ENCODE measurements around the gene CEP112.

Gene CEP112

GRCh38 chr17:65799454-65799853 is 392.5 kb downstream of the CEP112 start:
- Mint-ChIP-seq H3K4me1 (no peaks in the 10 kb centered on the region), H3K27me3 (ENCODE audit: low read depth) (no peaks in the 10 kb centered on the region), H3K4me3 (no peak overlapping the region), H3K9me3 (peaks cover 29% of the 10 kb centered on the region), H3K36me3 (ENCODE audit: low read depth) (peaks cover 25% of the 10 kb centered on the region), H3K27ac (no peak overlapping the region)
- TF ChIP-seq CTCF (IDR thresholded peaks at IDR 0.05; ENCODE audit: unreplicated experiment in 3 of 3) = no peak

- TF ChIP-seq CTCF (IDR thresholded peaks at IDR 0.05; ENCODE audit: unreplicated experiment in 3 of 3) = no peak
- peaks cover 23% of the 10 kb centered on the region for H3K36me3 Mint-ChIP-seq (ENCODE audit: low read depth)
- H3K27me3 Mint-ChIP-seq (ENCODE audit: low read depth) = no peaks in the 10 kb centered on the region
- peaks cover 24% of the 10 kb centered on the region for H3K9me3 Mint-ChIP-seq
- H3K4me3 Mint-ChIP-seq = no peak overlapping the region
- H3K4me1 Mint-ChIP-seq = no peaks in the 10 kb centered on the region
- H3K27ac Mint-ChIP-seq = no peak overlapping the region
Observed at GRCh38 chr17:65797809-65798208, 394.1 kb downstream of the CEP112 start.

GRCh38 chr17:65797101-65797500 is 394.8 kb downstream of the CEP112 start:
- no peak for TF ChIP-seq CTCF (IDR thresholded peaks at IDR 0.05; ENCODE audit: unreplicated experiment in 3 of 3)
- H3K9me3 Mint-ChIP-seq = peaks cover 17% of the 10 kb centered on the region
- no peak overlapping the region for H3K4me3 Mint-ChIP-seq
- peaks cover 4% of the 10 kb centered on the region for H3K4me1 Mint-ChIP-seq
- peaks cover 16% of the 10 kb centered on the region for H3K36me3 Mint-ChIP-seq (ENCODE audit: low read depth)
- H3K27ac Mint-ChIP-seq = no peak overlapping the region
- no peaks in the 10 kb centered on the region for H3K27me3 Mint-ChIP-seq (ENCODE audit: low read depth)

- Mint-ChIP-seq H3K27me3 (ENCODE audit: low read depth) (no peaks in the 10 kb centered on the region), H3K36me3 (ENCODE audit: low read depth) (peaks cover 4% of the 10 kb centered on the region), H3K4me3 (no peak overlapping the region), H3K4me1 (peaks cover 17% of the 10 kb centered on the region), H3K9me3 (peaks cover 5% of the 10 kb centered on the region), H3K27ac (no peak overlapping the region)
- TF ChIP-seq CTCF (IDR thresholded peaks at IDR 0.05; ENCODE audit: unreplicated experiment in 3 of 3) = peak; percentile 17 to 48 (median 34)
Observed at GRCh38 chr17:65794572-65794971, 397.4 kb downstream of the CEP112 start.

GRCh38 chr17:65790241-65790640 is 401.7 kb downstream of the CEP112 start:
- Mint-ChIP-seq H3K4me3 (no peak overlapping the region), H3K4me1 (peaks cover 27% of the 10 kb centered on the region), H3K9me3 (no peaks in the 10 kb centered on the region), H3K27me3 (ENCODE audit: low read depth) (no peaks in the 10 kb centered on the region), H3K27ac (no peak overlapping the region), H3K36me3 (ENCODE audit: low read depth) (no peaks in the 10 kb centered on the region)
- TF ChIP-seq CTCF (IDR thresholded peaks at IDR 0.05; ENCODE audit: unreplicated experiment in 3 of 3) = no peak

GRCh38 chr17:65787503-65787902 is 404.4 kb downstream of the CEP112 start:
- Mint-ChIP-seq H3K27ac (no peak overlapping the region), H3K4me3 (no peak overlapping the region), H3K4me1 (peaks cover 38% of the 10 kb centered on the region), H3K36me3 (ENCODE audit: low read depth) (peaks cover 4% of the 10 kb centered on the region), H3K27me3 (ENCODE audit: low read depth) (no peaks in the 10 kb centered on the region), H3K9me3 (peaks cover 3% of the 10 kb centered on the region)
- TF ChIP-seq CTCF (IDR thresholded peaks at IDR 0.05; ENCODE audit: unreplicated experiment in 3 of 3) = no peak
